Fibroblast of pulmonary artery (primary cell): ENCODE measurements around the gene HSF2BP.

Experiments
- DNase-seq: peaks from one replicate; pipeline ENCODE4 v3.0.0-alpha.2; 2010; ENCODE audit warnings: low read depth
- H3K4me3 ChIP-seq: replicated peaks from 2 replicates; pipeline ENCODE4 v1.5.1; 2011; ENCODE audit warnings: low read depth, mild to moderate bottlenecking, control low read depth, low read length, moderate library complexity
- CTCF ChIP-seq: IDR thresholded peaks from 2 replicates; pipeline ENCODE4 v1.5.1; 2011; ENCODE audit warnings: mild to moderate bottlenecking, control low read depth, low read length, inconsistent platforms; ENCODE audit errors: missing control alignments

Gene HSF2BP

GRCh38 chr21:43648171-43648570 is 11.1 kb downstream of the HSF2BP start:
- no peak overlapping the region for H3K4me3 ChIP-seq
- no peak for TF ChIP-seq CTCF

DNA sequence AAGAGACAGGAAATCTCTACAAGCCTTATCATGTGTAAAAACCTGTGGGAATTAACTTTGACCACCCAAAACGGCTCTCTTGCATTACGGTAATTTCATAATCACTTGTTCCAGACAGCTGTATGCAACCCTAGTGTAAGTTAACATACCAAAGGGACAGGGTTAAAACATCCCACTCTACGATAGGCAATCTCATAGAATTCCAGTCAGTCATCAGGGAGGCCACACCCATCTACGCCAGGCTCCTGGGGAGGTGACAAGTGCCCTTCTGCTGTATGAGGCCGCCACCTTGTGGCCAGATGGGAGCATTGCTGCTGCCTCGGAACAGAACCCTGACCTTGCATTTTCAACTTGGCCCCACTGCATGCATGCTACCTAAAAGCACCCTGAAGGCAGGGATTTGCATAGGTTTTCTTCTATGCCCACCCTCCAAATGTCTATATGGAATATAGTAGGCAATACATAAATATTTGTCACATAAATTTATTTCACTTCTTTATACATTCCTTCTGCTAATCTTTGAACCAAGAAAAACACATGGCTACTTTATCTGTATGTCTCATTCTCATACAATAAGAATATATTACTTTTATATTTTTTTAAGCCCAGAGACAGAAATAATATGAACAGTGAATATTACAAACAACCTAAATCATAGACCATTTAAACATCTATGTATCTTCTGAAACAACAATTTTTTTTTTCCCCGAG is 12.6 kb downstream of the HSF2BP start:
- DNase-seq = peak; percentile 97
- peak; percentile 99 for TF ChIP-seq CTCF

More at GRCh38 chr21:43648171-43648570, 11.1 kb downstream of the HSF2BP start:
- DNase-seq = no peak

DNA sequence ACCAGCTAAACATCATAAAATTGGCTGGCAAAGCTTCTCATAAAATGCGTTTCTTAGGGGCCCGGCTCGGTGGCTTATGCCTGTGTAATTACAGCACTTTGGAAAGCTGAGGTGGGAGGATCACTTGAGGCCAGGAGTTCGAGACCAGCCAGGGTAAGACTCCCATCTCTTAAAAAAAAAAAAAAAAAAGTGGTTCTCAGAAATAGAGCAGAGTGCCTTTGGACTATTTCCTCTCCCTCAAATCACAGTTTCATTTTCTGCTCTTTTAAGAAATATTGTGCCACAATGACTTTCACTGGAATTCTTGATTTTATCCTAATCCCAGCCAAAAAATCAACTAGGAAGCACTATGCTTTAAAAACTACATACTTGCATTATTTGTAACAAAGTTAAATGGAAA is 13.3 kb downstream of the HSF2BP start:
- H3K4me3 ChIP-seq = no peak overlapping the region
- no peak for TF ChIP-seq CTCF
- no peak for DNase-seq

More for the DNA sequence above, 12.6 kb downstream of the HSF2BP start:
- no peak overlapping the region for H3K4me3 ChIP-seq

- TF ChIP-seq CTCF = peak; percentile 74
- DNase-seq = peak; percentile 92
These were observed 14.0 kb downstream of the HSF2BP start for GRCh38 chr21:43645136-43645891.

GRCh38 chr21:43644609-43645008 is 14.7 kb downstream of the HSF2BP start:
- no peak overlapping the region for H3K4me3 ChIP-seq

More at GRCh38 chr21:43645136-43645891, 14.0 kb downstream of the HSF2BP start:
- H3K4me3 ChIP-seq = no peak overlapping the region

DNA sequence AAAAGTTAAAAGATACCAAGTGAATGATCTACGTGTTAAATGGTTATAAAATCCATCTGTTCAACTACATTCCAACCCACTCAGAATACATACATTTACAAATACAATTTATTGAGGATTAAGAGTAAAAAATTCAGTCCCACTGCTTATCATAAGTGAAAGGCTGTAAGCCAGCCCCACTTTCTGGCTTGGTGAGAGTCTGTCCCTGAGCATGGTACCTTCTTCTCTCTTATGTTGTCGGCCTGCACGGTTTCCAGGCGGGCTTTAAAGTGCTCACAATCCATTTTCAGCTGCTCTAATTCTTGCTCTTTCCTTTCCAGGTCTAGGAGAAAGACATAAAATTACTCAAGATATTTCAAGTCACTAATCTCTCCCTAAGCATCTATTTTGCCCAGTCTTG is 15.2 kb downstream of the HSF2BP start:
- TF ChIP-seq CTCF = no peak
- no peak for DNase-seq
- no peak overlapping the region for H3K4me3 ChIP-seq

More at GRCh38 chr21:43644609-43645008, 14.7 kb downstream of the HSF2BP start:
- no peak for TF ChIP-seq CTCF
- DNase-seq = peak; percentile 74
